Measurements from ENCODE around the gene MVB12B.
A peak's percentile ranks its signal among the peaks of the same experiment; 100 is the strongest.

Gene MVB12B

GRCh38 chr9:126304207-126304970, 22.2 kb upstream of the MVB12B start:
- no peak for DNase-seq

- no peak for DNase-seq
Observed at GRCh38 chr9:126304971-126305320, 21.7 kb upstream of the MVB12B start.

GRCh38 chr9:126306071-126306647, 20.5 kb upstream of the MVB12B start:
- no peak for DNase-seq

- DNase-seq, result peak; percentile 64
Observed at GRCh38 chr9:126307322-126308061, 19.1 kb upstream of the MVB12B start.

DNA sequence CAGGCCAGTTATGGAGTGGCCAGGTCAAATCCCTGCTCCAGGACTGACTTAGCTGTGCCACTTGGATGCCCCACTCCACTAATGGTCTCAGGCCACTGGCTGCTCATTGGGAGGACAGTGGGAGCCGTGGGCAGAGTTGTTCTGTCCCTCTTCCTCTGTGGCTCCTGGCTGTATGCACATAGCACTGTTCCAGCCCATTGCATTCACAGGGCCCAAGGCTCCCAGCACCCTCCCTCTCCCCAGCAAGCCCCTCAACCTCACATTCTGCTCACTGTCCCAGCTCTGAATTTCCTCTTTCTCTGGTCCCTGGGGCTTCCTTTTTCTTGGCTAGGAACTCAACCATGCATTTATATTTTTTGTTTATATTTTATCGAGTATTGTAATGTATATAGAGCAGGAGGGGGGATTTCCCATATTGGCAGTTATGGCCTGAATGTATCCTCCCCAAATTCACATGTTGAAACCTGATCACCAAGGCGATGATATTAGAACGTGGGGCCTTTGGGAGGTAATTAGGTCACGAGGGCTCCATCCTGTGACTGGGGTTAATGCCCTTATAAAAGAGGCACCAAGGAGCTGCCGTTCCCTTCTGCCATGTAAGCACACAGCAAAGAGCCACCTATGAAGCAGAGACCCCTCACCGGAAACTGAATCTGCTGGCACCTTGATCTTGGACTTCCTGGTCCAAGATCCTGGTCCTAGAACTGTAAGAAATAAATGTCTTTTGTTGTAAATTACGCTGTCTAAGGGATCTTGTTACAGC, 17.0 kb upstream of the MVB12B start:
- DNase-seq, result peak; percentile 15

GRCh38 chr9:126312584-126313551, 13.8 kb upstream of the MVB12B start:
- peak; percentile 11 for DNase-seq

DNA sequence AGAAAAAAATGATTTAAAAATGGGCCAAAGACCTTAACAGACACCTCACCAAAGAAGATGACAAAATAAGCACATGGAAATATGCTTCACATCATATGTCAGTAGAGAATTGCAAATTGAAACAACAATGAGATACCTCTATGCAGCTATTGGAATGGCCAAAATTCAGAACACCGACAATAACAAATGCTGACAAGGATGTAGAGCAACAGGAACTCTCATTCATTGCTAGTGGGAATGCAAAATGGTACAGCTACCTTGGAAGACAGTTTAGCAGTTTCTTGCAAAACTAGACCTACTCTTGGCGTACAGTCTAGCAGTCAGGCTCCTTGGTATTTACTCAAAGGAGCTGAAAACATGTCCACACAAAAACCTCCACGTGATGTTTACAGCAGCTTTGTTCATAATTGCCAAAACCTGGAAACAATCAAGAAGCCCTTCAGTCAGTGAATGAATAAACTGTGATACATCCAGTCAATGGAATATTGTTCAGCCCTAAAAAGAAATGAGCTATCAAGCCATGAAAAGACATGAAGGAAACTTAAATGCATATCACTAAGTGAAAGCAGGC, 10.5 kb upstream of the MVB12B start:
- DNase-seq, result no peak

DNA sequence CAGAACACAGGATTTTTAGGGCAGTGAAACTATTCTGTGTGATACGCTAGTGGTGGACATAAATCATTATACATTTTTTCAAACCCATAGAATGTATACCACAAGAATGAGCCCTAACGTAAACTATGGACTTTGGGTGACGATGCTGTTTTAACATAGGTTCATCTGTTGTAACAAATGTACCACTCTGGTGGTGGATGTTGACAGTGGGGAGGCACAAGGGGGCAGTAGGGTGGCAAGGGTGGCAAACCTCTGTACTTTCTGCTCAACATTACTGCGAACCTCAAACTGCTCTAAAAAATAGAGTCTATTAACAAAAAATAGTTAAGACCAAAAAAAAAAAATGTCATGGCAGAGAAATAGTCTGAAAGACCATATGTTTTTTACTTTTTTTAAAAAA, 9.1 kb upstream of the MVB12B start:
- no peak for DNase-seq

GRCh38 chr9:126318858-126319257, 7.8 kb upstream of the MVB12B start:
- DNase-seq, result no peak

GRCh38 chr9:126319671-126320070, 7.0 kb upstream of the MVB12B start:
- no peak for DNase-seq

GRCh38 chr9:126320158-126320922, 6.3 kb upstream of the MVB12B start:
- DNase-seq, result no peak

DNA sequence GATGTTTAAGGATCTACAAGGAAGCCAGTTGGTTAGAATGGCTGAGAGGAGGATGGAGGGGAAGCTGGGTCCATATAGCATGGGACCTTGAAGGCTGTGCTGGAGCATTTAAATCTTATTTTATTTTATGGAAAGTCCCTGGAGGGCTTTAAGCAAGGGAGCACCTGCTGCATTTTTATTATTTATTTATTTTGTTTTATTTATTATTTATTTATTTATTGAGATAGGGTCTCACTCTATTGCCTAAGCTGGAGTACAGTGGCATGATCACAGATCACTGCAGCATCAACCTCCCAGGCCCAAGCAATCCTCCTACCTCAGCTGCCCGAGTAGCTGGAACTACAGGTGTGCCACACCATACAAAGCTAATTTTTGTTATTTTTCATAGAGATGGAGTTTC, 4.9 kb upstream of the MVB12B start:
- DNase-seq, result no peak

DNA sequence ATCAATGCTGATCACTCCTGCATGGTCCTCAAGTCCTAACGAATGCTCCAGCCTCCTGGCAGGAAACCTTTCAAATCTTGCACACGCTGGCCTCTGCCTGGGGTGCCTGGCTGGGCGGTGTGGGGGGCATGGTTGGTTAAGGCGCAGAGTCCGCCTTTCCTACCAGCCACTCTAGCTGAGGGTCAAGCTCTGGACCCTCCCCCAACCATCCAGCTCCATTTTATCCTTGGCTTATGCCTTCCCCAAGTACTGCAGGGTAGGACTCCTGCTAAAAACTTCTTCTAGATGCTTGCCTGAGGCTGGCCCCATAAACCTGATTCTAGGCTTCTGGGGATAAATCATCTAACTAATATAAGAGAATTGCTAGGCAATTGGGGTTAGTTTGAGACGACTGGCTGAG, 808 bp upstream of the MVB12B start:
- no peak for DNase-seq

GRCh38 chr9:126327006-126327713, 531 bp downstream of the MVB12B start:
- peak; percentile 46 for DNase-seq

- no peak for DNase-seq
Observed at GRCh38 chr9:126327714-126328185, 1.1 kb downstream of the MVB12B start.

- DNase-seq, result no peak
Observed at GRCh38 chr9:126328407-126328806, 1.8 kb downstream of the MVB12B start.

GRCh38 chr9:126329476-126330275, 3.0 kb downstream of the MVB12B start:
- no peak for DNase-seq

DNA sequence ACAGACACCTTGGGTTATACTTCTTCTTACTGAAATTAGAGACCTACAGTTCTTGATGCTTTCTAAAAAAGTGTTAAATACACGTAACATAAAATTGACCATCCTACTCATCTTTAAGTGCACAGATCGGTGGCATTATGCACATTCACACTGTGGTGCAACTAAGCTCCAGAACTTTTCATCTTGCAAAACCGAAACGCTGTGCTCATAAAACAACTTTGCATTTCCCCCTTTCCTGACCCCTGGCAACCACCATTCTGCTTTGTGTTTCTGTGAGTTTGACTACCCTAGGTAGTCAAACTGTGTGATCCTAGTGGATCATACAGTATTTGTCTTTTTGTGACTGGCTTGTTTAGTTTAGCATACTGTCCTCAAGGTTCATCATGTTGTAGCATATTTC, 3.9 kb downstream of the MVB12B start:
- DNase-seq, result no peak

Measured in NCI-H2171 treated with DMSO at 0.1 percent for 48 hours (cell line).